ENCODE measurements around the gene FBXW10B.
"Not testable (repeated sequence)": the region's sequence is repeated elsewhere in the genome, so short reads cannot be mapped to it uniquely, and the experiment has no call there.

GRCh38 chr17:15630930-15631453 lies 11.5 kb upstream of the FBXW10B start:
- TF ChIP-seq, protein P1, sequence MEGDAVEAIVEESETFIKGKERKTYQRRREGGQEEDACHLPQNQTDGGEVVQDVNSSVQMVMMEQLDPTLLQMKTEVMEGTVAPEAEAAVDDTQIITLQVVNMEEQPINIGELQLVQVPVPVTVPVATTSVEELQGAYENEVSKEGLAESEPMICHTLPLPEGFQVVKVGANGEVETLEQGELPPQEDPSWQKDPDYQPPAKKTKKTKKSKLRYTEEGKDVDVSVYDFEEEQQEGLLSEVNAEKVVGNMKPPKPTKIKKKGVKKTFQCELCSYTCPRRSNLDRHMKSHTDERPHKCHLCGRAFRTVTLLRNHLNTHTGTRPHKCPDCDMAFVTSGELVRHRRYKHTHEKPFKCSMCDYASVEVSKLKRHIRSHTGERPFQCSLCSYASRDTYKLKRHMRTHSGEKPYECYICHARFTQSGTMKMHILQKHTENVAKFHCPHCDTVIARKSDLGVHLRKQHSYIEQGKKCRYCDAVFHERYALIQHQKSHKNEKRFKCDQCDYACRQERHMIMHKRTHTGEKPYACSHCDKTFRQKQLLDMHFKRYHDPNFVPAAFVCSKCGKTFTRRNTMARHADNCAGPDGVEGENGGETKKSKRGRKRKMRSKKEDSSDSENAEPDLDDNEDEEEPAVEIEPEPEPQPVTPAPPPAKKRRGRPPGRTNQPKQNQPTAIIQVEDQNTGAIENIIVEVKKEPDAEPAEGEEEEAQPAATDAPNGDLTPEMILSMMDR (IDR thresholded peaks at IDR 0.05): not testable (repeated sequence)
- TF ChIP-seq POLR2A (IDR thresholded peaks at IDR 0.05): not testable (repeated sequence)
